HG03045 (cell line): ENCODE measurements around the gene PAPOLA.
"Not testable (repeated sequence)": the region's sequence is repeated elsewhere in the genome, so short reads cannot be mapped to it uniquely, and the experiment has no call there.

Experiments used
- ATAC-seq: cut with Tn5 transposase; IDR thresholded peaks from one replicate; pipeline ENCODE4 v1.9.1; 2021; ENCODE audit warnings: mild to moderate bottlenecking, moderate library complexity; ENCODE audit not compliant: unreplicated experiment

The PAPOLA gene

DNA sequence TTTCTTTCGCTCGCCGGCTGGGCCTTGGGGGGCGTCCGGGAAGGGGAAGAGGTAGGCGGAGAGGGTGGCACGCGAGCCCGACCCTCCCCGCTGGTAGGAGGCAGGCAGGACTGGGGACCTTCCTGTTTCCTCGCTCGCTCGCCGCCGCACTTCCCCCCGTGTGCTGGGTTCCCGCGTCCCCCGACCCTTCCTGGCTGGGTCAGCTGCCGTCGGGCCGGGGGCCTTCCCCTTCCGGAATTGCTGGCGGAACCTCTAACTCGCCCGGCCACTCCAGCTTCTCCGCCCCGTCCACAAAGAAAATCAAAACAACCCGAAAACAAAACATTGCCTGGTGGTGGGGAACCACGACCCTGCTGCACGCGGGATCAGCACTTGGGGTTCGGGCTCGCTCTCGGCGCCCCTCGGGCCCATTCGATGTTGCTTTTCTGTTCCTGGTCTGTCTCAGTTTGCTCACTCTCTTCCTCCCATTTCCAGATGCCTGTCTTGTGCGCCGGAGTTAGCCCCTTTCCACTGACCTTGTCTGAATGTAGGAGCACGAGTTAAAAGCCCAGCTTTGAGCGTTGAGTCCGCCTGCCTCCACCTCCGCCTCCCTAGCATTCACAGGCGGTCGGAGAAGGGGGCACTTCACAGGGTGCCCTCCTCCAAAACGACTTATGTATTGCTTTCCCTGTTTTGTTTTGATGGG lies 581 bp downstream of the PAPOLA start:
- peak; percentile 38 for ATAC-seq

DNA sequence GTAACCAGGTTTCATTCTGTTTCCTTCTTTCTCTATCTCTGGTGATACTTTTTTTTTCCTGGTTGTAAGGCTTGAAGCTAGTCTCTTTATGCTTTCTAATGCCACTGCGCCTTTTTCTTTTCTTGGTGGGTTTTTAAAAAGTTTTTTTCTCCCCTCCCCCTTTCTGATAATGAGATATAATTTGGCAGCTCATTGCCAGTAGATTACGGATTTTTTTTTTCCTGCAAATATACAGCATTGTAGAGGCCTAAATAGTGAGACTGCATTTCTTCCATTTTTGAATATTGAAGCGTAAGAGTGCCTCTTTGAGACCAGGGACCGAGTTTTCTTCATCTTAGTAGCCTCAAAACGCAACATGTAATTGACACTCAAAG lies 1.1 kb downstream of the PAPOLA start:
- no peak for ATAC-seq

DNA sequence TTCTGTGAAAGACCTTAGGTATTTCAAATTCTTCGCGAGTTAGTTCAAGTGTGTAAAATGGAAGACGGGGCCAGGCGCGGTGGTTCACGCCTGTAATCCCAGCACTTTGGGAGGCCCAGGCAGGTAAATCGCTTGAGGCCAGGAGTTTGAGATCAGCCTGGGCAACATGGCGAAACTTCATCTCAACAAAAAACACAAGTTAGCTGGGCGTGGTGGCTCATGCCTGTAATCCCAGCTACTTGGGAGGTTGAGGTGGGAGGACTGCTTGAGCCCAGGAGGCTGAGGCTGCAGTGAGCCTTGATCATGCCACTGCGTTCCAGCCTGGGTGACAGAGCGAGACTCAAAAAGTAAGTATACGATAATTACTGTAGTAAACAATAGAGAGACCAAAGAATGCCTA lies 2.2 kb downstream of the PAPOLA start:
- ATAC-seq, result not testable (repeated sequence)

DNA sequence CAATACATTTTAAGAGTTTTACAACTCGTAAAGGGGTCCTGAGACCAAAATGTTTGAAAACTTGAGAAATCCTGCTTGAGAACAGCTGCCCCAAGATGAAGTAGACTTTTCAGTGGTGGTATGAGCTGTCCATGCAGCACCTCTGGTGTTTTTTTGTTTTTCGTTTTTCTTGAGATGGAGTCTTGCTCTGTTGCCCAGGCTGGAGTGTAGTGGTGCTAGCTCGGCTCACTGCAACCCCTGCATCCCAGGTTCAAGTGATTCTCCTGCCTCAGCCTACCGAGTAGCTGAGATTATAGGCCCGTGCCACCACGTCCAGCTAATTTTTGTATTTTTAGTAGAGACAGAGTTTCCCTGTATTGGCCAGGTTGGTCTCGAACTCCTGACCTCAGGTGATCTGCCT lies 5.5 kb downstream of the PAPOLA start:
- no peak for ATAC-seq

DNA sequence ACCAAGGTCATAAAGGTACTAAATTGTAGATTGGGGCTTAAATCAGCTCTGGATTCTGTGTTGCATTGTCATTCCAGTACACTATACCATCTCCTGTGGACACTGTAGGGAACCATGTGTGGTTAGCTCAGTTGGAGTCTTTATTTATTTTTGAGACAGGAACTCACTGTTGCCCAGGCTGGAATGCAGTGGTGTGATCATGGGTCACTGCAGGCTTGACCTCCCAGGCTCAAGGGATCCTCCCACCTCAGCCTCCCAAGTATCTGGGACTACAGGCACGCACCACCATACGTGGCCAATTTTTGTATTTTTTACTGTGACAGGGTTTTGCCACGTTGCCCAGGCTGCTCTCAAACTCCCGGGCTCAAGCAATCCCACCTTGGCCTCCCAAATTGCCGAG lies 6.7 kb downstream of the PAPOLA start:
- no peak for ATAC-seq

DNA sequence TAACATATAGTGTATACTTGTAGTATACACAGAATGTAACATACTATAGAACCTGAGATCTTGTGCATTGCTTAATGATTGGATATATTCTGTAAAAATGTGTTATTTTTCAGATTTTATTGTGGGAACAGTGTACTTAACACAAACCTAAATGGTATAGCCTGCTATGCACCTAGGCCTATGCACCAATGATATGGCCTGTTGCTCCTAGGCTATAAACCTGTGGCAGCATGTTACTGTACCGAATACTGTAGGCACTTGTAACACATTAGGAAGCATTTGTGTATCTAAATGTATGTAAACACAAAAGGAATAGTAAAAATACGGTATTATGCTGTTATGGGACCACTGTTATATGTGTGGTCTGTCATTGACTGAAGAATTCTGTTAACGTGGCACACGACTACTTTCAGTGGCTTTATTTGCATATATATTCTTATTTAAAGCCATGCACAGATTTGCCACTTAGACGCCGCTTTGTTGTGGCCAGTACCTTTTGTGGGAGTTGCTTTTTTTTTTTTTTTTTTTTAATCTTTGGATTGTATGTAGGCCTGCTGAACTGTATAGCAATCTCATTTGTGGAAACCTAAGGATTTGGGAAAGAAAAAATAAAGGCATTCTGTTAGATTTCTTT lies 7.4 kb downstream of the PAPOLA start:
- ATAC-seq, result no peak

DNA sequence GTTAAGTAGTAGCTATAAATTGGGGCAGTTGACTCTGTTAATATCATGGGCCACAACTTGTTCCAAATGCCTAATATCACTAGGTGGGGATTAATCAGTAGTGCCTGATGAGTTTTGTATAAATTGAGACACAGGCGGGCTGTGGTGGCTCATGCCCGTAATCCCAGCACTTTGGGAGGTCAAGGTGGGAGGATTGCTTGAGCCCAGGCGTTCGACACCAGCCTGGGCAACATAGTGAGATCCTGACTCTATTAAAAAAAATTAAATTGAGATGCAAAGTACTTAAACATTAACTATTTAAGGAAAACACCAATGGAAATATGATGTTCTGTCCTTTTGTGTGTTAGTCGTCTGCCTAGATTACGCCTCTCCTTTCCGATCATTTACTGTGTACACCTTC lies 9.0 kb downstream of the PAPOLA start:
- no peak for ATAC-seq

DNA sequence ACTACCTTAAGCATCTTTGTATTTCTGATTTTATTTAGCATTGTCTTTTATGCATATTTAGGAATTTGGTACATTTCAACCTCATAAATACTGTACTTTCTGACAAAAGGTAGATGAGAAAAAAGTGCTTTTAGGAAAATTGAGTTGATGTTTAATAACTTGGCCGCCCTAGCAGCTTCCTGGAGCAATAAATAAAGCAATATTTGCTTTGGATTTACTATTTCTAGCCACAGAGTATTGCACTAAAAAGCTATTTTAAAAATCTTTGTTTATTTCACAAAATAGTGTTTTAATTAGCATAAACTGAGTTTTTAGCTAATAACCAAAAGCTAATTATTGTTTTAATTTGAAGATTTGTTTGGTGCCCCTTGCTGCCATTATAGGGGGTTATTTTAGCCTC lies 9.5 kb downstream of the PAPOLA start:
- ATAC-seq, result no peak

DNA sequence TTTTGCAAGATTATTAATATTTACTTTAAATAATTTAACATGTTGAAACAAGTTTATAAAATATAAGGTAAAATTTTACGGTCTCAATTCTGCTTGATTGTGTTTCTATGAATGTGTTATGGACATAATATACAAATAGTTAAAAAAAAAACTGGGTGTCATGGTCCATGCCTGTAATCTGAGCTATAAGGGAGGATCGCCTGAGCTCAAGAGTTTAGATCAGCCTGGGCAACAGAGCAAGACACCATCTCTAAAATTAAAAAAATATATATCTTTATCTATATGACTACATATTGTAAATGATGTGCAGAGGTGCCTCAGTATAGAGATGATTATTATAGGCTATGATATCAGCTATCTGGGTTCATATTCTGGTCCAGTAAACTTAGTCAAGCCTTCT lies 9.9 kb downstream of the PAPOLA start:
- ATAC-seq, result no peak

DNA sequence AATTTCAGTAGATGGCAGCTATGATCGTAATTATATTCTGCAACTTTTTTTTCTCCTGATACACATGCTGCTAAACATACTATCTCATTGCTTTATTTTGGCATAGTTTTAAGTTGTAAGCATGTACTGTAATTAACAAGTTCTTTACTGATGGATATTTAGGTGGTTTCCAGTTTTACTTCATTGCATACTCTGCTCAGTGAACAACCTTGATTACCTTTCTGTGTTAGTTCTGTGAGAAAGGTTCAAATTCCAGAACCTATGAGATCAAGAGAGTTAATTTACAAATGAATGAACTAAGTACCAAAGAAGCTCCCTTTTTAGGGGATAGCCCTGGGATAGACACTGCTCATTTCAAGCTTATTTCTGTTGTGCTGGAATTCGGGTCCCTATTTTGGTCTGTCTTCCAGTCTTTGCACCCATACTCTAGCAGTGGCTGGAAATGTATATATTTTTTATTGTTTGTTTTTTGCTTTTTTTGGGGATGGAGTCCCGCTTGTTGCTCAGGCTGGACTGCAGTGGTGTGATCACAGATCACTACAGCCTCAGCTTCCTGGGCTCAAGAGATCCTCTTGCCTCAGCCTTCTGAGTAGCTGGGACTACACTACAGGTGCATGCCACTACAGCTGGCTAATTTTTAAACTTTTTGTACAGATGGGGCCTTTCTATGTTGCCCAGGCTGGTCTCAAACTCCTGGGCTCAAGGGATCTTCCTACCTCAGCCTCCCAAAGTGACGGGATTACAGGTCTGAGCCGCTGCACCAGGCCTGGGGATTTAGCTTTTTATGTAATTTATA lies 10.6 kb downstream of the PAPOLA start:
- ATAC-seq, result no peak

DNA sequence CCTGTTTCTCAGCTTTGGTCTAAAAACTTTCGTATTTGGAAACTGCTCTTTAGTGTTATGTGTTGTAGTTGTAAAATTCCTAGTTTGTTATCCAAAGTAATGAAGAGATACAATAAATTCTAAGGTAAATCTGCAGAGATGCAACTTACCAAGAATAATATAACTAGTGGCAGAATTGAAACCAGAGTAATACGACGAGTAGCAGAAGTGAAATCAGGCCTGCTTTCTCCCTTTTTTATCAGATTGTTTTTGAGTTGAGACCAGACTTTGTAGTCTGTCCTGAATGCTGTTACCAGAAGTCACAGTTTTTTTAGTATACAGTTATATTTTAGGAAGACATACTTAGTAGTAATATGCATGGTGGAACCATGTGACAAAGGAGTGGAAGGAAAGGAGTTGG lies 12.5 kb downstream of the PAPOLA start:
- ATAC-seq, result no peak

DNA sequence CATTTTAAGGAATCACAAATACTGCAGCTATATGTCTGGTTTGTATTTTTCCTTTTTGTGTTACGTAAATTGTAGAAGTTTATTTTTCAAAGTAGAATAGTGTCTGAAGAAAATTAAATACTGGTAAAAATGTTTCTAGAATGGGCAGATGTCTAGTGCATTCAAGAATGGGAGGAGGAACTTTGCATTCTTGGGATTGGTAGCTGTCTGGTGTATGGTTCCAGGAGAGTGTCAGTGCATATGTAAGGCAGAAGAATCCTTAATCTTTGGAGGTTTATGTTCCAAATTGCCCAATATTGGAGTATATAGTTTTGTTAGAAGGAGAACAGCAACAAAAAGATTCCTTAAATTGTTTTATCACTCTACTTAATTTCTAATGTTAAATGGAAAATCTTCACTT lies 13.5 kb downstream of the PAPOLA start:
- ATAC-seq, result no peak

DNA sequence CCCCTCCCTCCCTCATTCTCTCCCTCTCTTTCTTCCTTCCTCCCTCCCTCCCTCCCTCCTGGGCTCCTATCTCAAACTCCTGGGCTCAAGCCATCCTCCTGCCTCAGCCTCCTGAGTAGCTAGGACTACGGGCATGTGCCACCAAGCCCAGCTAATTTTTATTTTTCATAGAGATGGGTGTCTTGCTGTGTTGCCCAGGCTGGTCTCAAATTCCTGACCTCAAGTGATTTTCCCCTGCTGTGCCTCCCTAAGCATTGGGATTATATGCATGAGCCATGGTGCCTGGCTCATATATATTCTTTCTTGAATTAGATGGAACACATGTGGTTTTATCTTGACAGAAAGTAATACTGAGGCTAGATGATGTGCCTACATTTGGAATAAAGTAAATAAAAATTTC lies 14.2 kb downstream of the PAPOLA start:
- ATAC-seq, result no peak

DNA sequence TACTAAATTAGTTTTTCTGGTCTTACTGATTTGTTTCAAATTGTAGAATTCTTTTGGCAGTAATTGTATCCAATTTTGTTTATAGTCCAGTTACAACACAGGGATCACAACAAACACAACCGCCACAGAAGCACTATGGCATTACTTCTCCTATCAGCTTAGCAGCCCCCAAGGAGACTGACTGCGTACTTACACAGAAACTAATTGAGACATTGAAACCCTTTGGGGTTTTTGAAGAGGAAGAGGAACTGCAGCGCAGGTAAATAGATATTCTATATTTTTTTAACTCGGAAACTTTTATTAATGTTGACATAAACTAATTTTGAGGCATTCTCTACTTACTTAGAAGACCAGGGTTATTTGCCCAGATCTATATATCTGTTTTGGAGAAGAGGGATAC lies 17.8 kb downstream of the PAPOLA start:
- no peak for ATAC-seq

DNA sequence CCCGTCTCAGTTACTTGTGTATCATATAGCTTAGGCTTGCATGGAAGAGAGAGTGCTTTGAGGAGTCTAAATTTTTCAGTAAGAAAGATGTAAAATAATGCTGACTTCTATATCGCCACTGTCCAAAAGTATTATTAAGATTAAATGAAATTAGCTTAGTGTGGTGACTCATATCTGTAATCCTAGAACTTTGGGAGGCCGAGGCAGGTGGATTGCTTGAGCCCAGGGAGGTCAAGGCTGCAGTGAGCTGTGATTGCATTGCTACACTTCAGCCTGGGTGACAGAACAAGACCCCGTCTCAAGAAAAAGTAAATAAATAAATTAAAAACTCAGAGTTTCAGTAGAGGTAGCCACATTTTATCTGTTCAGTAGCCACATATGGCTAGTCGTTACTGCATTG lies 23.3 kb downstream of the PAPOLA start:
- ATAC-seq, result no peak

DNA sequence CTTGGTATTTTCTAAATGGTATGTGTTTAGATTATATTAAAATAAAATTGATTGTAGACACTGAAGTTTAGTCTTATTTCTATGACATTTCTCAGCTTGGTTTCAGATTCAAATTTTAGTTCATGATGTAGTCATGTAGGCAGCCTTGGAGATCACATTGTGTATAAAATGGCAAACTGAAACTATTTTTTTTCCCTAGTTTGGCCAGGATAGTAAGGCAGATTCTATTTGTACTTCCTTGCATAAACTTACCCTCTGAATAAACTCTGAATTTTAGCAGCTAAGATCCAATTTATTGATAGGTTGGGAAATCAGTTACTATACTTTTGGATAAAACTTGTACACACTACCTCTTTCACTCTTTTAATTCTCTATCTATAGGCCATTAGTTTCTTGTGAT lies 30.4 kb downstream of the PAPOLA start:
- ATAC-seq, result no peak

DNA sequence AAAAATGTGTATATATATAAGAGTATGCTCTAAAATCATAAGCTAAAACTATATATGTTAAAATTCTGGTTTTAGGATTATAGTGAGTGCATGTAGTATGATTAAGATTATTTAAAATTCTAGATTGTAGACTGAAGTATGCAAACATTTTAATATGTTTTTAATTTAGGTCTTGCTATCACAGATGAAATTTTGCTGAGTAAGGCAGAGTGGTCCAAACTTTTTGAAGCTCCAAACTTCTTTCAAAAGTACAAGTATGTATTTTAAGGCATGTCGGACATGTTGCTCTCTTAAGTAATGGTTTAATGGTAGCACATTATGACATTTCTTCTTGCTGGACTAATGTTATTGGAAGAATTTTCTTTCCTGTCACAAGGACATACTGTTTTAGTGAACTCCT lies 34.6 kb downstream of the PAPOLA start:
- no peak for ATAC-seq

DNA sequence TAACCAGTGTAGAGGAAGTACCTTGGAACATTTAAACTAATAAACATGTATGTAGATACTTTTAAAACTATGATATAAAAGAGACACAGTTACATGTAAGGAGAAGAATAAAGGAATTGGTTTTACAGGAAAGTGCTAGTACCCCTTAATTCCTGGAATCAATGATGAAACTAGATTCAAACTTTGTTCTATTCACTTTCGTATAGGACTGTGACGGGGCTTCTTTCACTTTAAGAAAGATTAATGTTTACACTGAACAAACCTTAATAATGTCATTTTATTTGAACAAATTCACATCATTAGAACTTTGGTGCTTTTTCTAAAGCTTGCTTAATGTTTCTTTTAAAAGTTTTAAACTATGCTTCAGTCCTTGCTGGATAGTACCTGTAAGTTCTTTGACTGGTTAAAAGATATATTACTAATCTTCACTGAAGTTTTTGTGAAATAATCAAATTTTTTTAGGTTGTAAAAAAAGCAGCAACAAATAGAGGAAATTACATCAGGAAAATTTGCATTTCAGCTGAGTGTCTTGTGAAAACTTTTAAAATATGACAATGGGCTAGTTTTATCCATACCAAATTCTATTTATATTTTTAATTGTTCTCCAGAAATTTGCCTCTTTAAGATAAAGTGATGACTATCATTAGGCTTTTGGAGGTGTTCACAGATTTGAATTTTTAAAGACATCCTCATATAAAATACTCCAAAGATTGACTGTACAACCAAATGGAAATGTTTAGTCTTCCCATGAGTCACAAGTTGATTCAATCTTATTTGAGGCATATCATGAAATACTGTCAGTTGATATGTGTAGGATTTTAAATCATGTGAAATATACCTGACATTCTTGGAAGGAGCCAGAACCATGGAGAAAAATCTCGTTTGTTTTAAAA lies 36.2 kb downstream of the PAPOLA start:
- ATAC-seq, result no peak

DNA sequence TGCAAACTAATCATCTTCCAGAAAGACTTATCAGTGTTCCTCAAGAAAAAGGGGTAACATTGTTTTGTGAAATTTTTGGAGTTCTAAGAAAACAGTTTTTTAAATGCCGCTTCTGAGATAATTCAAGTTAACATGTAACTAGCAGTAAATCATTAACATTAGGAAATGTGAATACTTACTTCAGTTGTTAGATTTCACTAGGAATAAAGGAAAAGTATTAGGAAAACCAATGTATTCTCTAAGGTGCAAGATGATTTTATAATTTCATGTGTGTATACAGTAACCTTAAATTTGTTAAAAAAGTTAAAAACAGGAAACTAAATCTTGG lies 36.8 kb downstream of the PAPOLA start:
- ATAC-seq, result no peak

DNA sequence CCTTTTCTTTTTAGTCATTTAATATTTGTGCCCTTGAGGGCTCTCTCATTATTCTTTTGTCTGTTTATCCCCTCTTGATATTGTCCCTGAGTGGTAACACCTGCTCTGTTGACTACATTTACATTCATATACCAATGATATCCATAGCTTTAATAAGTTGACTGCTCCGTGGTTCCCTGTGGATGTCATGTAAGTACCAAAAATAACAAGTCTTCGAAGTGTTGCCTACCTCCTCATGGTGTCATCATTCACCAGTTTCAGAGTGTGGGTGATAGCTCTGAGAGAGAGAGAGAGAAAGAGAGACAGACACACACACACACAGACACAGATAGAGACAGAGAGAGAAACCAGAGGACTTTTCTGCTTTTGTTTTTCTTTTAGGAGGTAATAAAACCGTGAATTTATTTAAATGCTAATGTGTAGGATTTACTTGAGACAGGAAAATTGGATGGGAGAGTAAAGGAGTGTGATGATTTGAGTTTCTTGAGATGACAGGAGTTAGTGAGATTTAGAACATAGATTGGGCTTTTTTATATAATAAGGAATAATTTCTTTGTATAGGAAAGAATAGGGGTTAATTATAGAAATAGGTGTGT lies 52.2 kb downstream of the PAPOLA start:
- ATAC-seq, result peak; percentile 71

DNA sequence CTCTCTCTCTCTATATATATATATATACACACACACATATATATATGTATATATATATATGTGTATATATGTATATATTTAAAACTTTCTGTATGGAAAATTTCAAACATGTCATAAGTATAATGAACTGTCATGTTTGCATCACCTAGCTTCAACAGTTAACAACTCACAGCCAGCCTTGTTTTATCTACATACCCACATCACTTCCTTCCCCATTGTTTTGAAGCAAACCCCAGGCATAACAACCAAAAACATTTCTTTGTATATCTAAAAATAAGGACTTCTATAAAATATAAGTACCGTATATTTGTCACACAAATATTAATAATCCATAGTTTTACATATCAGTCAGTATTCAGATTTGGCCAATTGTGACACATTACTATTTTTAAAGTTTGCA lies 57.4 kb downstream of the PAPOLA start:
- no peak for ATAC-seq
